ENCODE data around the gene CTRB1.

DNA sequence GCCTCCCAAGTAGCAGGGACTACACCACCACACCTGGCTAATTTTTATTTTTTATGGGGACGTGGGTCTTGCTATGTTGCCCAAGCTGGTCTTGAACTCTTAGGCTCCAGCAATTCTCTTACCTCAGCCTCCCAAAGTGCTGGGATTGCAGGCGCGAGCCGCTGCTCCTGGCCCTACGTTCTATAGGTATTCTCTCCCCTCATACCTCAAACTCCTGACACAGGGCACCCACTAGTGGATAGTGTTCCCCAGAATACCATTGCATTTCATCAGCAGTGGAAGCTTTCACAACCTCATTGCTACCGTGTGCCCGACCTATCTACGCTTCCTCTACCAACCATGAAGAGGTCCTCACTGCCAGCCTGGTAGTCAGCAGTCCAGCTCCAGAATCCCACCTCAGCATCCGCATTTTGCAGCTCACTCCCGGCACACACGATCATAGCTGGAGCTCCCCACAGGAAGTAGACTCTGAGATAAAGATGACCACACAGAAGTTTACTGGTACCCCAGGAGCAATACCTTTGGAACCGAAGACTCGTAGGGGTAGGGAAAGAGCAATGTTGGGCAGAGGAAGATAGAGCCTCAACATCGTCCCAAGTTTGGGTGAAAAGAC lies 21.2 kb upstream of the CTRB1 start:
- TF ChIP-seq POLR2A (IDR thresholded peaks at IDR 0.05) = no peak
- TF ChIP-seq, protein P1, sequence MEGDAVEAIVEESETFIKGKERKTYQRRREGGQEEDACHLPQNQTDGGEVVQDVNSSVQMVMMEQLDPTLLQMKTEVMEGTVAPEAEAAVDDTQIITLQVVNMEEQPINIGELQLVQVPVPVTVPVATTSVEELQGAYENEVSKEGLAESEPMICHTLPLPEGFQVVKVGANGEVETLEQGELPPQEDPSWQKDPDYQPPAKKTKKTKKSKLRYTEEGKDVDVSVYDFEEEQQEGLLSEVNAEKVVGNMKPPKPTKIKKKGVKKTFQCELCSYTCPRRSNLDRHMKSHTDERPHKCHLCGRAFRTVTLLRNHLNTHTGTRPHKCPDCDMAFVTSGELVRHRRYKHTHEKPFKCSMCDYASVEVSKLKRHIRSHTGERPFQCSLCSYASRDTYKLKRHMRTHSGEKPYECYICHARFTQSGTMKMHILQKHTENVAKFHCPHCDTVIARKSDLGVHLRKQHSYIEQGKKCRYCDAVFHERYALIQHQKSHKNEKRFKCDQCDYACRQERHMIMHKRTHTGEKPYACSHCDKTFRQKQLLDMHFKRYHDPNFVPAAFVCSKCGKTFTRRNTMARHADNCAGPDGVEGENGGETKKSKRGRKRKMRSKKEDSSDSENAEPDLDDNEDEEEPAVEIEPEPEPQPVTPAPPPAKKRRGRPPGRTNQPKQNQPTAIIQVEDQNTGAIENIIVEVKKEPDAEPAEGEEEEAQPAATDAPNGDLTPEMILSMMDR (IDR thresholded peaks at IDR 0.05 in 8 of 11, conservative IDR thresholded peaks at IDR 0.05 in 3 of 11) = no peak
